Kidney epithelial cell (primary cell): ENCODE results near the gene SLC25A6. TPM values are rescaled to one million over a fixed set of nuclear protein-coding genes. Genes with fewer than 3 reads are reported as not detected.

Experiments
- DNase-seq: peaks from one replicate; pipeline ENCODE4 v3.0.0-alpha.2; 2010; ENCODE audit warnings: low read depth
- H3K27me3 ChIP-seq: 2 replicates; pipeline ENCODE4 v1.6.0; 2011; ENCODE audit warnings: low read length; ENCODE audit not compliant: control insufficient read depth, insufficient read depth
- H3K36me3 ChIP-seq: 2 replicates; pipeline ENCODE4 v1.5.1; 2011; ENCODE audit warnings: low read length; ENCODE audit not compliant: control insufficient read depth, insufficient read depth
- H3K4me3 ChIP-seq: 2 replicates; pipeline ENCODE4 v1.5.1; 2011; ENCODE audit warnings: low read depth, mild to moderate bottlenecking, control low read depth, low read length
- total RNA-seq: library from RNA; depleted of rRNA; stranded (reverse); fragments of >200 nt; gene quantifications from 2 replicates; pipeline ENCODE4 v1.2.3, GENCODE V29; 2015
- TF ChIP-seq, protein P1 (sequence below): IDR thresholded peaks from 2 replicates; pipeline ENCODE4 v1.5.1; 2011; ENCODE audit warnings: mild to moderate bottlenecking, moderate library complexity, low read length, control low read depth, inconsistent platforms; ENCODE audit not compliant: insufficient read depth, poor library complexity, severe bottlenecking

The SLC25A6 gene
- total RNA-seq, 1 donor from 2014 or later, result 450 TPM

DNA sequence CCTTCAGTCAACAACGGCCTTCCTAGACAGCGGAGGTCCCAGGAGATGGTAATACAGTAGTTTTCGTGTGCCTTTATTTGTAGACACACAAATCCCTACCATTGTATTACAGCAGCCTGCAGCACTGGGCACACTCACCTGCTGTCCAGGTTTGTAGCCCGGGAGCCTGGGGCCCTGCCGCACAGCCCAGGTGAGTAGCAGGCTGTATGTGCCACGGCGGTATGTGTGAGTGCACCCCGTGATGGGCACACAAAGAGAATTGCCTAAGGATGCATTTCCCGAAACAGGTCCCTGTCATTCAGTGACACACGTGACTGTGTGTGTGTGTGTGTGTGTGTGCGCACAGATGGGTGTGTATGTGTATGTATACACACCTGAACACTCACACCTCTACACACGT, 8.1 kb upstream of the SLC25A6 start:
- TF ChIP-seq, protein P1, sequence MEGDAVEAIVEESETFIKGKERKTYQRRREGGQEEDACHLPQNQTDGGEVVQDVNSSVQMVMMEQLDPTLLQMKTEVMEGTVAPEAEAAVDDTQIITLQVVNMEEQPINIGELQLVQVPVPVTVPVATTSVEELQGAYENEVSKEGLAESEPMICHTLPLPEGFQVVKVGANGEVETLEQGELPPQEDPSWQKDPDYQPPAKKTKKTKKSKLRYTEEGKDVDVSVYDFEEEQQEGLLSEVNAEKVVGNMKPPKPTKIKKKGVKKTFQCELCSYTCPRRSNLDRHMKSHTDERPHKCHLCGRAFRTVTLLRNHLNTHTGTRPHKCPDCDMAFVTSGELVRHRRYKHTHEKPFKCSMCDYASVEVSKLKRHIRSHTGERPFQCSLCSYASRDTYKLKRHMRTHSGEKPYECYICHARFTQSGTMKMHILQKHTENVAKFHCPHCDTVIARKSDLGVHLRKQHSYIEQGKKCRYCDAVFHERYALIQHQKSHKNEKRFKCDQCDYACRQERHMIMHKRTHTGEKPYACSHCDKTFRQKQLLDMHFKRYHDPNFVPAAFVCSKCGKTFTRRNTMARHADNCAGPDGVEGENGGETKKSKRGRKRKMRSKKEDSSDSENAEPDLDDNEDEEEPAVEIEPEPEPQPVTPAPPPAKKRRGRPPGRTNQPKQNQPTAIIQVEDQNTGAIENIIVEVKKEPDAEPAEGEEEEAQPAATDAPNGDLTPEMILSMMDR, result no peak
- Histone ChIP-seq H3K36me3 (peaks cover 2% of the 10 kb centered on the region), H3K4me3 (no peak overlapping the region), H3K27me3 (no peaks in the 10 kb centered on the region)
- DNase-seq, result no peak

DNA sequence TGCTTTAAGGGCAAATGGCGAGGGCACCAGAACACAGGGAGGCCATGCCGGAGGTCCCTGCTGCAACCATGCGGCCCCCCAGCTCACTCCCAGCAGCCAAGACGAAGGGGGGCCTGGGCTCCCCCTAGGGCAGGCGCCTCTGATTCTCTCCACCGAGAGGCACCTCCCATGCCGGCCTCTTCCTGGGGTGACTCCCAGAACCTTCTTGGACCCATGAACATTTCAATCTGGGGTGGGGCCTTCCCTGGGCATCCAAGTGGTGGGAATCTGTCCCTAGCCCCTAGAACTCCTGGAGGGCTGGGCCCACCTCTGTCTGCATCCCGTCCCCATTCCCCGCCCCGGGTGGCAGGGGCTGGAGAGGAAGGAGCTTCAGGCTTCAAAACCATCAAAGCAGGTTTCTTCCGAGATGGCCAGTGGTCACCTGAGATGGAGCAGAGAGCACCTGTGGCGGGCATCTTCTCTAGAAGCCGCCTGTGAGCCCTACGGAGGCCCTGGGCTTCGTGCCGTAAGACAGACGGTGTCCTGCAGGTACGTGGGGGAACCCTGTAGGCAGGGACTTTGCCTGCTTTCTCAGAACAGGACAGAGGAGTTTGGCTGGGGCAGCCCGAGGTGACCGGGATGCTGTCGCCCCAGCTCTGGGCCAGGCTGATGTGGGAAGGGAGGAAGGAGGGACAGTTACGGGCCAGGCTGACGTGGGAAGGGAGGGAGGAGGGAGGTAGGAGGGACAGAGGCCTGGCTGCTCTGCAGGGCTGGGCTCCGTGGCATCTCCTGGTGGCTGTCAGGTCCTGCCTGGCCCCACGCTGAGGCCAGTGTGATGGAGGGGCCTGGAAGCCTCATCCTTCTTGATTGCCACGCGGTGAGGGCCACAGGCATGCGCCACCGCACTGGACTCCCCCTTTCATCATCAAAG, 6.8 kb upstream of the SLC25A6 start:
- TF ChIP-seq, protein P1, result no peak
- Histone ChIP-seq H3K36me3 (peaks cover 2% of the 10 kb centered on the region), H3K27me3 (no peaks in the 10 kb centered on the region), H3K4me3 (no peak overlapping the region)
- DNase-seq, result no peak

DNA sequence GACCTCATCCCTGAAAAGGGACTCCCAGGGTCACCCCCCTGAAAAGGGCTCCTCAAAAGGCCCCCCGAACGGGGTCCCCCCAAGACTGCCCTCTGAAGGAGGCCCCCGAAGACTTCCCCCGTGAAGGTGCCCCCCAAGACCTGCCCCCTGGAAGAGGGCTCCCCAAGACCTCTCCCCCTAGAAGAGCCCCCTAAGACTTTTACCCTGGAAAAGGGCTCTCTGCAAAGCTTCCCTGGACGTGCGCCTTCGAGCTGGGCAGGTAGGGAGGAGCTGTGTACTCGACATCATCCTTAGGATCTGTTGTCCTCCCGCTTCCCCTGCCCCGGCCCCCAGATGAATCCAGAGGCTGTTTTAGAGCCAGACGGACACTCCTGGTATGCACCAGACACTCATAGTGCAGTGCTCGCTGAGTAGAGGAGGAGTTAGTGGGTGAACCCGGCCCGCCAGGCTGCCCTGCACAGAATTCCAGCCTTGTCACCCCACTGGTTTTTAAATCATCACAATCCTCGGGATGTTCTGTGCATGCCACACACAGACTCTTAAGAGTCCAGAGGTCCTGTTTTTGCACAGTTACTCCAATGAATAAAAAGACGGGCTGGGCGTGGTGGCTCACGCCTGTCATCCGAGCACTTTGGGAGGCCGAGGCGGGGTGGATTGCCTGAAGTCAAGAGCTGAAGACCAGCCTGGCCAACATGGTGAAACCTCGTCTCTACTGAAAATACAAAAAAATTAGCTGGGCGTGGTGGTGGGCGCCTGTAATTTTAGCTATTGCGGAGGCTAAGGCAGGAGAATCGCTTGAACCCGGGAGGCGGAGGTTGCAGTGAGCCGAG, 5.7 kb upstream of the SLC25A6 start:
- no peaks in the 10 kb centered on the region for H3K27me3 ChIP-seq
- DNase-seq, result no peak
- H3K4me3 ChIP-seq, result no peak overlapping the region
- TF ChIP-seq, protein P1, result no peak
- H3K36me3 ChIP-seq, result peaks cover 2% of the 10 kb centered on the region

DNA sequence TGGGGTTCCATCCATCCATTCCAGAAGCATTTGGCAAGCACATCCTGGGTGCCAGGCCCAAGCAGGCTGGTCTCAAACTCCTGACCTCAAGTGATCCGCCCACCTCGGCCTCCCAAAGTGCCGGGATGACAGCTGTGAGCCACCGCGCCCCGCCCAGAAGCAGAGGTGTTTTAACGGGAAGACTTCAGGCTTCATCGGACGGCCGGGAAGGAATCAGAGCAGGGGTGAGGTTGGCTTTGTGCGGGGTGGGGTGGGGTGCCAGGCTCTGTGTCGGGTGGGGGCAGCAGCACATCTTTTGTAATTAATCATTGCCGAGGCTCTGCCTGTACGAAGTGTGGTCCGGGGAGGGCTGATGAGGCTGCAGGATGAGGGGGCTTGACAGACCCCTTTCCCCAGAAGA, 5.1 kb upstream of the SLC25A6 start:
- H3K4me3 ChIP-seq, result no peak overlapping the region
- H3K27me3 ChIP-seq, result no peaks in the 10 kb centered on the region
- TF ChIP-seq, protein P1, result no peak
- H3K36me3 ChIP-seq, result peaks cover 2% of the 10 kb centered on the region
- no peak for DNase-seq

DNA sequence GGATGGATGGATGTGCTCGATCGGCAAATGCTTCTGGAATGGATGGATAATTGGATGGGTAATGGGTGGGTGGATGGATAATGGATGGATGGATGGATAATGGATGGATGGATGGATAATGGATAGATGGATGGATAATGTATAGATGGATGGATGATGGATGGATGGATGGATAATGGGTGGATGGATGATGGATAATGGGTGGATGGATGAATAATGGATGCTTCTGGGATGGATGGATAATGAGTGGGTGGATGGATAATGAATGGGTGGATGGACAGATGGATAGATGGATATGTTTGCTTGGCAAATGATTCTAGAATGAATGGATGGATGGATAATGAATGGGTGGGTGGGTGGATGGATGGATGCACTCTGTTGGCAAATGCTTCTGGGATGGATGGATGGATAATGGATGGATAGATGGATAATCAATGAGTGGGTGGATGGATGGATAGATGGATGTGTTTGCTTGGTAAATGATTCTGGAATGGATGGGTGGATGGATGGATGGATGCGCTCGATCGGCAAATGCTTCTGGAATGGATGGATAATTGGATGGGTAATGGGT, 3.8 kb upstream of the SLC25A6 start:
- TF ChIP-seq, protein P1, result no peak
- no peak for DNase-seq
- Histone ChIP-seq H3K27me3 (no peaks in the 10 kb centered on the region), H3K36me3 (peaks cover 2% of the 10 kb centered on the region), H3K4me3 (no peak overlapping the region)
